GM10248 (cell line): ENCODE data around the gene NPAT.

Source experiments
- CTCF ChIA-PET: fragments of 300-600 bp; sonication (Branson Sonifier 250); formaldehyde crosslinking; extraction: SDS; loops from one replicate; lab custom pipeline; 2021; ENCODE audit warnings: antibody characterized with exemption; lab: Yijun Ruan, JAX
- POLR2A ChIA-PET: fragments of 350-650 bp; sonication (Branson Sonifier 250); formaldehyde crosslinking; extraction: SDS; loops from one replicate; lab custom pipeline; 2020; ENCODE audit warnings: antibody characterized with exemption; lab: Yijun Ruan, JAX
- DNase-seq: peaks from one replicate; pipeline ENCODE4 v3.0.0; 2012; ENCODE audit errors: extremely low spot score
- TF ChIP-seq, protein P1 (sequence below): IDR thresholded peaks from 2 replicates; pipeline ENCODE4 v1.5.1; 2012; ENCODE audit warnings: mild to moderate bottlenecking, low read depth; ENCODE audit errors: extremely low read depth, missing control alignments, control extremely low read depth

Gene NPAT

DNA sequence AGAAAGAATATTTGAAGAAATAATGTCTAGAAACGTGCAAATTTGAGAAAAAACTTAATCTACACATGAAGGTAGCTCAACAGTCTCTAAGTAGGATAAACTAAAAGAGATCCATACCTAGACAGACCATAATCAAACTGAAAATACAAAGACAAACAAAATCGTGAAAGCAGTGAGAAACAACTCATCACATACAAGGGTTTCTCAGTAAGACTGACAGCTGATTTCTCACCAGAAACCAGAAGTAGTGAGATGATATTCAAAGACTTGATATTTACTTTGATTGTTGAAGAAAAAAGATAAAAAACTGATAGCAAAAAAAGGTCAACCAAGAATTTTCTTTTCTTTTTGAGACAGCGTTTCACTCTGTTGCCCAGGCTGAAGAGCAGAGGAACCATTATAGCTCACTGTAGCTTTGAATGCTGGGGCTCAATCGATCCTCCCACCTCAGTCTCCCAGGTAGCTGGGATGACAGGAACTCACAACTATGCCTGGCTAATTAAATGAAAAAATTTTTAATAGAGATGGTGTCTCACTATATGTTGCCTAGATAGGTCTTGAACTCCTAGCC, 17.4 kb downstream of the NPAT start:
- POLR2A ChIA-PET: no interaction called here
- CTCF ChIA-PET: interaction anchor here (1.5 kb wide), 1 partner anchor 17 kb away, joined by 3 read pairs; the partner anchor contains the start of gene NPAT
- DNase-seq: no peak
- TF ChIP-seq, protein P1, sequence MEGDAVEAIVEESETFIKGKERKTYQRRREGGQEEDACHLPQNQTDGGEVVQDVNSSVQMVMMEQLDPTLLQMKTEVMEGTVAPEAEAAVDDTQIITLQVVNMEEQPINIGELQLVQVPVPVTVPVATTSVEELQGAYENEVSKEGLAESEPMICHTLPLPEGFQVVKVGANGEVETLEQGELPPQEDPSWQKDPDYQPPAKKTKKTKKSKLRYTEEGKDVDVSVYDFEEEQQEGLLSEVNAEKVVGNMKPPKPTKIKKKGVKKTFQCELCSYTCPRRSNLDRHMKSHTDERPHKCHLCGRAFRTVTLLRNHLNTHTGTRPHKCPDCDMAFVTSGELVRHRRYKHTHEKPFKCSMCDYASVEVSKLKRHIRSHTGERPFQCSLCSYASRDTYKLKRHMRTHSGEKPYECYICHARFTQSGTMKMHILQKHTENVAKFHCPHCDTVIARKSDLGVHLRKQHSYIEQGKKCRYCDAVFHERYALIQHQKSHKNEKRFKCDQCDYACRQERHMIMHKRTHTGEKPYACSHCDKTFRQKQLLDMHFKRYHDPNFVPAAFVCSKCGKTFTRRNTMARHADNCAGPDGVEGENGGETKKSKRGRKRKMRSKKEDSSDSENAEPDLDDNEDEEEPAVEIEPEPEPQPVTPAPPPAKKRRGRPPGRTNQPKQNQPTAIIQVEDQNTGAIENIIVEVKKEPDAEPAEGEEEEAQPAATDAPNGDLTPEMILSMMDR: no peak

DNA sequence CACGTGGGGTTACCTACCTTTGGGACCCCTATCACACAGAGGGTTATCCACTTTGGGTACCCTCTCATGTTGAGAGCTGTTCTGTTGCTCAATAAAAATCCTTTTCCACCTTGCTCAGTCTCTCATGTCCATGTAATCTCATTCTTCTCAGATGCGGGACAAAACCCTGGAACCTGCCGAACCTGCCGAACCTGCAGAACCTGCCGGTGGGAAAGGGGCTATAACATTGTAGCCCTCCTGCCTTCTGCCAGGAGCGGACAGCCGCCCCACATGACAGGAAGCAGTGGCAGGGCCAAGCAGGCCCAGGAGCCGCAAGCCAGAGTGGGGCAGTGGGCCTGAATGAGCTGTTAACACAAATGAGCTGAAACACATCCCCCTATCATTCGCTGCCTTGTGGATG, 18.1 kb downstream of the NPAT start:
- DNase-seq: no peak
- CTCF ChIA-PET: interaction anchor here (1.5 kb wide), 1 partner anchor 18 kb away, joined by 3 read pairs; the partner anchor contains the start of gene NPAT
- TF ChIP-seq, protein P1: no peak
- POLR2A ChIA-PET: no interaction called here

- DNase-seq: no peak
- ChIA-PET POLR2A (interaction anchor here (0.6 kb wide), 1 partner anchor 430 kb away, joined by 6 read pairs; no protein-coding TSS in a partner anchor), CTCF (interaction anchor here (0.6 kb wide), 1 partner anchor 34 kb away, joined by 3 read pairs; no protein-coding TSS in a partner anchor)
- TF ChIP-seq, protein P1: no peak
These were observed 19.4 kb downstream of the NPAT start for GRCh38 chr11:108203075-108203474.

DNA sequence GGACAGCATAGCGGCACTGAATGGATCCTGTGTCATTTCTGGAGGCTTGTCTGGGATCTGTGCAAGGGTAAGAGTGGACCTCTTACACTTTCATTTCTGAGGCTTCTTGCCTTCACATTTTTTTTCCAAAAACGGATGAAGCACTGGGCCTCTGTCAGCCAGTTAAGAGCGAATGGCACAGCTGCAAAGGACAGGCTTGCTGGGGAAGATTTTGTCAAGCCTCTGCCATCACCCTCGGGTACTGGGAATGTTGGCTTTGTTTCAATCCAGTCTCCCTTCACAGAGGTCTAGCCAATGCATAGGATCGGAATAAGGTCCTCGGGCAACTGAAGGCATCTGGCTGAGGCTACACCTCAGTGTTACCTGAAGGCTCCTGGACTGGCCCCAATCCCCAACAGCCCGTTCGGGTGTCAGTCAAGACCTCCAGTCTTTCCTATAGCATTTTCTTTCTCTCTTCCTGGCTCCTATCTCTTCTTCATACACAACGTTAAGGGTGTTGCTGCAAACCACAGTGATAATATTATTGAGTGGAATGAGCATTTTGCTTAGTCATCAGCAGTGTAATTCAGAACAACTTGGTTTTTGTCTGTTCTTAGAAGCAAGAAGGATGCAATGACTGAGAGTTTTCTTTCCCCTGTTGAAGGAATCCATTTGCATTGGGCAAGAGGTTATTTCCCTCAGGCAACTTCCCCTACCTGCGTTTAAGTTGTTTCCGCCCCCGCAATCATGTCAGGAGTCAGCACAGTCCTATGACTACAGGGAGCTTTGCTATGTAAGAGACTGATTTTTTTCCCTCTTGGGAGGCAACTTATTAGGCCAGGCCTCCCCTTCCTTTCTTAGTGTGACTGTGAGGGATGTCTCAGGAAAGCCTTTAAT, 22.8 kb downstream of the NPAT start:
- ChIA-PET POLR2A (no interaction called here), CTCF (interaction anchor here (0.8 kb wide), 1 partner anchor 465 kb away, joined by 3 read pairs; the partner anchor contains the start of gene DDX10)
- TF ChIP-seq, protein P1: no peak
- DNase-seq: peak; percentile 82

GRCh38 chr11:108198833-108199232, 23.6 kb downstream of the NPAT start:
- CTCF ChIA-PET: interaction anchor here (0.8 kb wide), 1 partner anchor 466 kb away, joined by 3 read pairs; the partner anchor contains the start of gene DDX10
- DNase-seq: no peak
- TF ChIP-seq, protein P1: no peak
- POLR2A ChIA-PET: no interaction called here

DNA sequence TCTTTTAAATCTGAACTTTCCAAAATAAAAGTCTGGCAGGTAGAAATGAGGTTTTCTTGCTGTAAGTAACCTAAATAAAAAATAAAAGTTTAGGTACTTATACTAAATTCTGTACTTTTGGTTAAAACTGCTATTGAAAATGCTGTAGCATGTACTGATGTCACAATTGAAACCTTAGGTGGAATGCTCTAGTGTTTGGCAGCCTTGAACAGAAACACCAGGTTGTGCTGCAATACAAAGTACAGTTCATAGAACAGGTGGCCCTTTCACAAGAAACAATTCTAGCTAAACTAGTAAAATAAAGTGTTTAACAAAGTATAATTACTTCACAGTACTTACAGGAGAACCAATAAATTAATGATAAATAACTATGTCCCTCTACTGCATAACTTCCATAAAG, 25.1 kb downstream of the NPAT start:
- POLR2A ChIA-PET: no interaction called here

More for the DNA sequence above, 25.1 kb downstream of the NPAT start:
- no peak for DNase-seq
- CTCF ChIA-PET: interaction anchor here (1.2 to 1.7 kb wide), 2 partner anchors 9 to 21 kb away, joined by 3 to 4 read pairs; no protein-coding TSS in a partner anchor
- TF ChIP-seq, protein P1: peak; percentile 3
